Skeletal muscle satellite cell (primary cell): ENCODE results near the gene GPAT3.
"Not testable (repeated sequence)": the region's sequence is repeated elsewhere in the genome, so short reads cannot be mapped to it uniquely, and the experiment has no call there.

Source experiments
- H3K27me3 ChIP-seq: 2 replicates; pipeline ENCODE4 v1.7.0; 2013; ENCODE audit warnings: low read length; ENCODE audit not compliant: control insufficient read depth, insufficient read depth
- H3K36me3 ChIP-seq: 2 replicates; pipeline ENCODE4 v1.7.0; 2013; ENCODE audit warnings: mild to moderate bottlenecking, control low read depth, low read length; ENCODE audit not compliant: insufficient read depth
- H3K4me1 ChIP-seq: 2 replicates; pipeline ENCODE4 v1.7.0; 2013; ENCODE audit warnings: low read length; ENCODE audit not compliant: control insufficient read depth, insufficient read depth
- H3K4me2 ChIP-seq: 2 replicates; pipeline ENCODE4 v1.7.0; 2013; ENCODE audit warnings: mild to moderate bottlenecking, low read length
- H3K4me3 ChIP-seq: 2 replicates; pipeline ENCODE4 v1.7.0; 2013; ENCODE audit warnings: low read length
- H3K9ac ChIP-seq: 2 replicates; pipeline ENCODE4 v1.7.0; 2013; ENCODE audit warnings: mild to moderate bottlenecking, low read depth, low read length, moderate library complexity
- H3K9me3 ChIP-seq: replicated peaks from 2 replicates; pipeline ENCODE4 v1.7.0; 2013; ENCODE audit warnings: mild to moderate bottlenecking, control low read depth, low read length

The GPAT3 gene

GRCh38 chr4:83606898-83607297, 71.0 kb downstream of the GPAT3 start:
- no peak overlapping the region for H3K4me3 ChIP-seq
- no peaks in the 10 kb centered on the region for H3K4me1 ChIP-seq
- H3K4me2 ChIP-seq: no peak overlapping the region
- no peak overlapping the region for H3K9ac ChIP-seq
- H3K9me3 ChIP-seq: no peaks in the 10 kb centered on the region
- H3K27me3 ChIP-seq: no peaks in the 10 kb centered on the region
- H3K36me3 ChIP-seq: no peaks in the 10 kb centered on the region

GRCh38 chr4:83609365-83609764, 73.5 kb downstream of the GPAT3 start:
- H3K9ac ChIP-seq: no peak overlapping the region
- no peaks in the 10 kb centered on the region for H3K36me3 ChIP-seq
- no peak overlapping the region for H3K4me2 ChIP-seq
- H3K27me3 ChIP-seq: no peaks in the 10 kb centered on the region
- H3K4me3 ChIP-seq: no peak overlapping the region
- peaks cover 7% of the 10 kb centered on the region for H3K9me3 ChIP-seq
- H3K4me1 ChIP-seq: no peaks in the 10 kb centered on the region

GRCh38 chr4:83610729-83611128, 74.8 kb downstream of the GPAT3 start:
- H3K9ac ChIP-seq: no peak overlapping the region
- no peak overlapping the region for H3K4me3 ChIP-seq
- peaks cover 7% of the 10 kb centered on the region for H3K9me3 ChIP-seq
- H3K4me1 ChIP-seq: no peaks in the 10 kb centered on the region
- no peaks in the 10 kb centered on the region for H3K36me3 ChIP-seq
- no peaks in the 10 kb centered on the region for H3K27me3 ChIP-seq
- no peak overlapping the region for H3K4me2 ChIP-seq

GRCh38 chr4:83613023-83613422, 77.1 kb downstream of the GPAT3 start:
- no peak overlapping the region for H3K4me2 ChIP-seq

GRCh38 chr4:83613994-83614393, 78.1 kb downstream of the GPAT3 start:
- Histone ChIP-seq H3K4me2 (no peak overlapping the region), H3K9ac (no peak overlapping the region), H3K27me3 (no peaks in the 10 kb centered on the region), H3K4me1 (peaks cover 12% of the 10 kb centered on the region), H3K4me3 (no peak overlapping the region), H3K9me3 (peaks cover 7% of the 10 kb centered on the region), H3K36me3 (no peaks in the 10 kb centered on the region)

More at GRCh38 chr4:83613023-83613422, 77.1 kb downstream of the GPAT3 start:
- Histone ChIP-seq H3K36me3 (no peaks in the 10 kb centered on the region), H3K9me3 (peaks cover 7% of the 10 kb centered on the region), H3K9ac (no peak overlapping the region), H3K27me3 (no peaks in the 10 kb centered on the region), H3K4me1 (peaks cover 2% of the 10 kb centered on the region), H3K4me3 (no peak overlapping the region)

GRCh38 chr4:83616252-83616651, 80.3 kb downstream of the GPAT3 start:
- Histone ChIP-seq H3K4me1 (peaks cover 16% of the 10 kb centered on the region), H3K9ac (no peak overlapping the region), H3K27me3 (no peaks in the 10 kb centered on the region), H3K4me2 (no peak overlapping the region), H3K4me3 (no peak overlapping the region), H3K36me3 (no peaks in the 10 kb centered on the region), H3K9me3 (peaks cover 7% of the 10 kb centered on the region)

GRCh38 chr4:83617371-83618035, 81.6 kb downstream of the GPAT3 start:
- peaks cover 16% of the 10 kb centered on the region for H3K4me1 ChIP-seq
- peaks cover 7% of the 10 kb centered on the region for H3K9me3 ChIP-seq
- no peak overlapping the region for H3K9ac ChIP-seq
- no peaks in the 10 kb centered on the region for H3K36me3 ChIP-seq
- no peaks in the 10 kb centered on the region for H3K27me3 ChIP-seq
- H3K4me3 ChIP-seq: no peak overlapping the region
- no peak overlapping the region for H3K4me2 ChIP-seq

- Histone ChIP-seq H3K9ac (no peak overlapping the region), H3K27me3 (no peaks in the 10 kb centered on the region), H3K4me3 (no peak overlapping the region), H3K4me1 (peaks cover 16% of the 10 kb centered on the region), H3K4me2 (peak overlapping the region; percentile 5), H3K36me3 (no peaks in the 10 kb centered on the region), H3K9me3 (peaks cover 3% of the 10 kb centered on the region)
These were observed 82.5 kb downstream of the GPAT3 start for GRCh38 chr4:83618431-83618830.

- Histone ChIP-seq H3K4me2 (peak overlapping the region; percentile 6), H3K36me3 (no peaks in the 10 kb centered on the region), H3K27me3 (no peaks in the 10 kb centered on the region), H3K9me3 (peaks cover 3% of the 10 kb centered on the region), H3K4me3 (no peak overlapping the region), H3K9ac (no peak overlapping the region), H3K4me1 (peaks cover 16% of the 10 kb centered on the region)
These were observed 83.2 kb downstream of the GPAT3 start for GRCh38 chr4:83618991-83619645.

- not testable (repeated sequence) for H3K4me3 ChIP-seq, H3K9ac ChIP-seq, H3K4me2 ChIP-seq, H3K9me3 ChIP-seq, H3K36me3 ChIP-seq
- peaks cover 16% of the 10 kb centered on the region for H3K4me1 ChIP-seq
- H3K27me3 ChIP-seq: peaks cover 13% of the 10 kb centered on the region
These were observed 86.2 kb downstream of the GPAT3 start for GRCh38 chr4:83622127-83622526.

GRCh38 chr4:83625821-83626220, 89.9 kb downstream of the GPAT3 start:
- H3K4me1 ChIP-seq: peaks cover 7% of the 10 kb centered on the region
- peaks cover 3% of the 10 kb centered on the region for H3K9me3 ChIP-seq
- H3K4me3 ChIP-seq: no peak overlapping the region
- peaks cover 13% of the 10 kb centered on the region for H3K27me3 ChIP-seq
- no peak overlapping the region for H3K9ac ChIP-seq
- H3K4me2 ChIP-seq: no peak overlapping the region
- no peaks in the 10 kb centered on the region for H3K36me3 ChIP-seq
